NT2/D1 (cell line): ENCODE data around the gene RPUSD1.

ENCODE experiments used
- DNase-seq: peaks from one replicate; pipeline ENCODE4 v3.0.0-alpha.2; 2011; ENCODE audit warnings: low read depth, low spot score
- H3K27me3 ChIP-seq: 2 replicates; pipeline ENCODE4 v1.6.0; 2011; ENCODE audit warnings: mild to moderate bottlenecking; ENCODE audit not compliant: insufficient read length, insufficient read depth
- H3K36me3 ChIP-seq: 2 replicates; pipeline ENCODE4 v1.6.1; 2011; ENCODE audit warnings: mild to moderate bottlenecking, low read length, mixed read lengths; ENCODE audit not compliant: insufficient read depth, insufficient read length
- H3K4me1 ChIP-seq: 2 replicates; pipeline ENCODE4 v1.5.1; 2011; ENCODE audit not compliant: insufficient read depth, insufficient read length
- H3K4me3 ChIP-seq: 2 replicates; pipeline ENCODE4 v1.5.1; 2011; ENCODE audit warnings: low read depth; ENCODE audit not compliant: insufficient read length
- H3K9ac ChIP-seq: 2 replicates; pipeline ENCODE4 v1.6.0; 2011; ENCODE audit warnings: low read depth; ENCODE audit not compliant: insufficient read length
- H3K9me3 ChIP-seq: 2 replicates; pipeline ENCODE4 v1.5.1; 2011; ENCODE audit warnings: mild to moderate bottlenecking, low read length; ENCODE audit not compliant: insufficient read depth
- SUZ12 ChIP-seq: IDR thresholded peaks from 2 replicates; pipeline ENCODE4 v1.6.1; 2011; ENCODE audit not compliant: insufficient read length, insufficient read depth; ENCODE audit errors: extremely low read depth
- YY1 ChIP-seq: IDR thresholded peaks from 2 replicates; pipeline ENCODE4 v1.6.1; 2011; ENCODE audit not compliant: insufficient read length, insufficient read depth
- ZNF274 ChIP-seq: IDR thresholded peaks from 2 replicates; pipeline ENCODE4 v1.6.1; 2011; ENCODE audit warnings: mild to moderate bottlenecking, low read depth, low read length

Gene RPUSD1

DNA sequence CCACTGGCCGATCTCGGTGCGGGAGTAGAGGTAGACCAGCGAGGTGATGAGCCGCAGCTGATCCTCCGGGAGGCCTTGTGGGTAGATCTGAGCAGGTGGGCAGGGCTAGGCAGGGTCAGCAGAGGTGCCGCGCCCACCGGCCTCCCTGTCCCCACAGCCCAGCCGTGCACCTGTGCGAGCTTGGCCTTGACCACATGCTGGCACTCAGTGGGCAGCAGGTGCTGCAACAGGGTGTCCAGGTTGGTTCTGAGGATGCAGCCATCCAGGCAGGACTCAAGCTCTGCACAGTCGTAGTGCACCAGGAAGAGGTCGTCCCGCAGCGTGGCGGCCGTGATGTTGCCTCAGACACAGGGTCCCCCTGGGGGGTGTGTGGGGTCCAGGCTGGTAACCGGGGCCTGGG lies 15.2 kb downstream of the RPUSD1 start:
- no peak overlapping the region for H3K4me3 ChIP-seq
- H3K36me3 ChIP-seq = no peaks in the 10 kb centered on the region
- peak overlapping the region; percentile 24 for H3K9ac ChIP-seq
- H3K27me3 ChIP-seq = no peaks in the 10 kb centered on the region
- H3K9me3 ChIP-seq = no peaks in the 10 kb centered on the region
- DNase-seq = no peak
- peaks cover 11% of the 10 kb centered on the region for H3K4me1 ChIP-seq
- no peak for TF ChIP-seq SUZ12
- TF ChIP-seq YY1 = no peak
- TF ChIP-seq ZNF274 = no peak

DNA sequence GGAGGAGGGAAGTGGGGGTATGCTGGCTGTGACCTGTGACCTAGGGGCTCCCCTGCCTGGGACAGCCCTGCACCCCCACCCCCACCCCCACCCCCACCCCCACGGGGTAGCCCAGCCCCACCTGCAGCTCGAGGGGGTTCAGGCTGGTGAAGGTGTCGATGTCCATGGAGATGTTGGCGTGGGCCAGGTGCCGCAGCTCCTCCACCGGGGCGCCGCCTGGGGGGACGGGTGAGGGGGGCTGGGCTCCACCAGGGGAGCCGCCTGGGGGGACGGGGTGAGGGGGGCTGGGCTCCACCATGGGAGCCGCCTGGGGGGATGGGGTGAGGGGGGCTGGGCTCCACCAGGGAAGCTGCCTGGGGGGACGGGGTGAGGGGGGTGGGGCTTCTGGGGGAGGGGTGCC lies 17.8 kb downstream of the RPUSD1 start:
- no peaks in the 10 kb centered on the region for H3K9me3 ChIP-seq
- H3K9ac ChIP-seq = no peak overlapping the region
- peaks cover 17% of the 10 kb centered on the region for H3K4me1 ChIP-seq
- no peak for TF ChIP-seq ZNF274
- DNase-seq = no peak
- H3K4me3 ChIP-seq = no peak overlapping the region
- H3K27me3 ChIP-seq = no peaks in the 10 kb centered on the region
- no peaks in the 10 kb centered on the region for H3K36me3 ChIP-seq

DNA sequence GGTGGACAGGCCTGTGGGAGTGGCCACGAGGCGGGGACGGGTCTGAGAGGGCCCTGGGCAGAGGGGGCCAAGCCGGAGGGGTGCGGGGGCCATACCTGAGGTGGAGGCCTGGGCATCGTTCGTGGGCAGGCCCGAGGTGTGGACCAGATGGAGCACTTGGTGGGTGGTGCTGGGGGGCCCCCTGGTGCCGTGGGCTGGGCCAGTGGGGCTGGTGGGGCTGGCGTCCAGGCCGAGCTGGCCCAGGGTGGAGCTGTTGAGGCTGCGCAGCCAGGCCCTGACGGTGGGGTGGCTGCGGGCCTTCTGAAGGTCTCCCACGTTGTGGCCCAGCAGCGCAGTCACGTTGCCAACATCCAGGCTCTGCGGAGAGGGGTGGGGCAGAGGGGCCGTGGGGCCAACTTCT lies 18.2 kb downstream of the RPUSD1 start:
- TF ChIP-seq SUZ12 (no peak), YY1 (no peak), ZNF274 (no peak)

DNA sequence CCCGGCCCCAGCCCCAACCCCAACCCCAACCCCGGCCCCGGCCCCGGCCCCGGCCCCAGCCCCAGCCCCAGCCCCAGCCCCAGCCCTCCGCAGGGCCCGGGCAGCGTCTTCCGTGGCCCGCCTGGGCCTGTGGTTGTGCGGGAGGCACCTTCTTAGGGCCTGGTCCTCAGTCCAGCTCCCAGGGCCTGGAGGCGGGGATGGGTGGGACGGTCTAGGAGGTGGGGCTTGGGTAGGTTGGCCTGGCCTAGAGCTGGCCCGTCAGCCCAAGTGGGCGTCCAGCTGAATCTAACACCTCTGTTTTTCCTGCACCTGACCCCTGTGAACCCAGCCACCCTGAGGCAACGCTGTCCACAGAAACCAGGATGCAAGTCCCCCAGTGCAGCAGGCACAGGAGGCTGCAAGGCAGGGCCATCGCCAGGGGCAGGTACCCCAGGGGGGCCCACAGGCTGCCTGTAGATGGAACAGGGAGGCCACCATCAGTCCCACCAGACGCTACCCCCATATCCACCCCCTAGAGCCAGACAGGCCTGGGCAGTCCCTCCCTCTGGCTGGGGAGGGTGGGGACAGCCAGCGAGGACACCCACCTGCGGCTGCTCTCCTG lies 18.9 kb downstream of the RPUSD1 start:
- TF ChIP-seq SUZ12 (no peak), YY1 (no peak), ZNF274 (no peak)
- H3K9me3 ChIP-seq = no peaks in the 10 kb centered on the region
- H3K4me1 ChIP-seq = peaks cover 17% of the 10 kb centered on the region
- H3K36me3 ChIP-seq = no peaks in the 10 kb centered on the region
- no peak overlapping the region for H3K9ac ChIP-seq
- no peaks in the 10 kb centered on the region for H3K27me3 ChIP-seq
- H3K4me3 ChIP-seq = no peak overlapping the region
- DNase-seq = no peak

More for the DNA sequence above, 18.2 kb downstream of the RPUSD1 start:
- peaks cover 17% of the 10 kb centered on the region for H3K4me1 ChIP-seq
- H3K27me3 ChIP-seq = no peaks in the 10 kb centered on the region
- no peak overlapping the region for H3K9ac ChIP-seq
- no peaks in the 10 kb centered on the region for H3K36me3 ChIP-seq
- H3K4me3 ChIP-seq = no peak overlapping the region
- no peak for DNase-seq
- H3K9me3 ChIP-seq = no peaks in the 10 kb centered on the region

DNA sequence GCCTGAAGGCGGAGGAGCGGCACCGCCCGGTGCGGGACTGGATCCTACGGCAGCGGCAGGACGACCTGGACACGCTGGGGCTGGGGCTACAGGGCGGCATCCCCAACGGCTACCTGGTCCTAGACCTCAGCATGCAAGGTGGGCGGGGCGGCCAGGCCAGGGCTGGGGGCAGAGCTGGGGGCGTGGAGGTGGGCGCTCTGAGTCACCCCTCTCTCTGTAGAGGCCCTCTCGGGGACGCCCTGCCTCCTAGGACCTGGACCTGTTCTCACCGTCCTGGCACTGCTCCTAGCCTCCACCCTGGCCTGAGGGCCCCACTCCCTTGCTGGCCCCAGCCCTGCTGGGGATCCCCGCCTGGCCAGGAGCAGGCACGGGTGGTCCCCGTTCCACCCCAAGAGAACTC lies 19.8 kb downstream of the RPUSD1 start:
- no peak overlapping the region for H3K9ac ChIP-seq
- H3K9me3 ChIP-seq = no peaks in the 10 kb centered on the region
- DNase-seq = no peak
- no peak overlapping the region for H3K4me3 ChIP-seq
- no peak for TF ChIP-seq YY1
- no peak for TF ChIP-seq SUZ12
- TF ChIP-seq ZNF274 = no peak
- H3K36me3 ChIP-seq = no peaks in the 10 kb centered on the region
- no peaks in the 10 kb centered on the region for H3K27me3 ChIP-seq
- peaks cover 21% of the 10 kb centered on the region for H3K4me1 ChIP-seq

DNA sequence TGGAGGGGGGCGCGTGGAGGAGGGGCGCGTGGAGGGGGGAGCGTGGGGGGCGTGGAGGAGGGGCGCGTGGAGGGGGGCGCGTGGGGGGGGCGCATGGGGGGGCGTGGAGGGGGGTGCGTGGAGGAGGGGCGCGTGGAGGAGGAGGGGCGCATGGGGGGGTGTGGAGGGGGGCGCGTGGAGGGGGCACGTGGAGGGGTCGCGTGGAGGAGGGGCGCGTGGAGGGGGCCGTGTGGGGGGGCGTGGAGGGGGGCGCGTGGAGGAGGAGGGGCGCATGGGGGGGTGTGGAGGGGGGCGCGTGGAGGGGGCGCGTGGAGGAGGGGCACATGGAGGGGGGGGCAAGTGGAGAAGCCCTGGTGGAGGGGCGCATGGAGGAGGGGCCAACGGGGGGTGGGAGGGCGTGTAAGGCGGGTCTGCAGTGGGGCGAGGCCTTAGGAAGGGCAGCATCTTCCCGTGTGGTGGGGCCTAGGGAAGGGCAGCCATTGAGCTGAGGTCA lies 20.4 kb downstream of the RPUSD1 start:
- H3K36me3 ChIP-seq = no peaks in the 10 kb centered on the region
- no peaks in the 10 kb centered on the region for H3K9me3 ChIP-seq
- TF ChIP-seq YY1 (no peak), SUZ12 (no peak), ZNF274 (no peak)
- H3K4me3 ChIP-seq = no peak overlapping the region
- H3K27me3 ChIP-seq = no peaks in the 10 kb centered on the region
- DNase-seq = no peak
- no peak overlapping the region for H3K9ac ChIP-seq
- H3K4me1 ChIP-seq = peaks cover 19% of the 10 kb centered on the region

DNA sequence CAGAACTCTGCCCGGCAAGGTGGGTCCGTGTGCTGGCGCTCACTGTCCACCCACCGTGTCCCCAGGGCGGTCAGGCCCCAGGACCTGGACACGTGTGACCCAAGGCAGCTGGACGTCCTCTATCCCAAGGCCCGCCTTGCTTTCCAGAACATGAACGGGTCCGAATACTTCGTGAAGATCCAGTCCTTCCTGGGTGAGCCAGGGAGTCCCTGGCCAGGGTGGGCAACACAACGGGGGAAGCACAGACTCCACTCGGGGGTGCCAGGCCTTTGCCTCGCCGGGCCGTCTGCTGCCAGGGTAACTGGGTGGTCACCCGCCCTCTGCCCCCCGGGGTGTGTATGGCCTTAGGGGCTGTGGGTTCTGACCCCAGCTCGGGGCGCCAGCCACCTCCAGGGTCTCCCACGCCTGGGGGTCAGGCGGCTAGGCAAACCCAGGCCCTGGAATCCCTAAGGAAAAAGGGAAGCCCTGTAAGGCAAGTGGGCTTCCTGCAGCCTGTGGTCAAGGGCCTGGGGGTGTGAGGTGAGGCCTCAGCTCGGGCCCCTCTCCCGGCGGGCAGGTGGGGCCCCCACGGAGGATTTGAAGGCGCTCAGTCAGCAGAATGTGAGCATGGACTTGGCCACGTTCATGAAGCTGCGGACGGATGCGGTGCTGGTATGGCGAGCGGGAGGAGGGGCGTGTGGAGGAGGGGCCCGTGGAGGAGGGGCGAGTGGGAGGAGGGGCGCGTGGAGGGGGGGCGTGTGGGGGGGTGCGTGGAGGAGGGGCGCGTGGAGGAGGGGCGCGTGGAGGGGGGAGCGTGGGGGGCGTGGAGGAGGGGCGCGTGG lies 21.2 kb downstream of the RPUSD1 start:
- H3K36me3 ChIP-seq = no peaks in the 10 kb centered on the region
- no peak overlapping the region for H3K9ac ChIP-seq
- no peaks in the 10 kb centered on the region for H3K27me3 ChIP-seq
- H3K4me1 ChIP-seq = peaks cover 23% of the 10 kb centered on the region
- no peak overlapping the region for H3K4me3 ChIP-seq
- H3K9me3 ChIP-seq = no peaks in the 10 kb centered on the region
- no peak for TF ChIP-seq SUZ12
- TF ChIP-seq YY1 = no peak
- TF ChIP-seq ZNF274 = no peak
- DNase-seq = no peak
